KG1 (cell line): Measurements from ENCODE around the gene CINP.
"Not testable (repeated sequence)": the region's sequence is repeated elsewhere in the genome, so short reads cannot be mapped to it uniquely, and the experiment has no call there.

Experiments used
- DNase-seq: peaks from one replicate; lab custom pipeline; 2025; lab: John Stamatoyannopoulos, UW

Gene CINP

GRCh38 chr14:102320671-102321455, 41.8 kb downstream of the CINP start:
- DNase-seq = no peak

GRCh38 chr14:102320033-102320660, 42.5 kb downstream of the CINP start:
- DNase-seq = peak; percentile 15

DNA sequence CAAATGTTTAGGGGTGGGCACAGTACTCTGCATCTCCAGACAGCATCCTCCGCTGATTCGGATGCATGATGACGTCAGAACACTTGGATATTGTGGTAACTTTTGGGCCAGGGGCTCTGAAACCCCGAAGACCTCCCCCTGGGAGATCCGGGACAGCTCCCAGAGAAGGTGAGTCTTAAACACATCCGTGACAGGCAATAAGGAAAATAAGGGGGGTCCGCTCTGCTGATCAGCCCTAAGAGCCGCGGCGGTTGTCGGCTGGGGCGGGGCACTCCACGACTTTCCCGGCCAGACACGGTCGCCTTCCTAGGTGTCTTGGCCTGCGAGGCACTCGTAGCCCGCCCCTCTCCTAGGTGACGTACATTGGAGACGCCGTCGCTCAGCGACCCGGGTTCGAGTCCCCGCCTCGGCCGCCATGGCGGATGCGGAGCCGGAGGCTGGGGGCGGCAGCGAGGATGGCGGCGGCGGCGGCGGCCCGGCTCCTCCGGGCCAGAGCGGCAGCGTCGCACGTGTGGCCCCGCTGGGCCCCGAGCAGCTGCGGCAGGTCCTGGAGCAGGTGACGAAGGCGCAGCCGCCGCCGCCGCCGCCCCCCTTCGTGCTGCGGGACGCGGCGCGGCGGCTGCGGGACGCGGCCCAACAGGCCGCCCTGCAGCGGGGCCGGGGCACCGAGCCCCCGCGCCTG, 43.2 kb downstream of the CINP start, which contains the start of gene ZNF839:
ZNF839 (plus strand) TSS at position 396 of the 682 bp plus-strand sequence; CDS start at position 416, 20 bp downstream.
- peak; percentile 73 for DNase-seq

DNA sequence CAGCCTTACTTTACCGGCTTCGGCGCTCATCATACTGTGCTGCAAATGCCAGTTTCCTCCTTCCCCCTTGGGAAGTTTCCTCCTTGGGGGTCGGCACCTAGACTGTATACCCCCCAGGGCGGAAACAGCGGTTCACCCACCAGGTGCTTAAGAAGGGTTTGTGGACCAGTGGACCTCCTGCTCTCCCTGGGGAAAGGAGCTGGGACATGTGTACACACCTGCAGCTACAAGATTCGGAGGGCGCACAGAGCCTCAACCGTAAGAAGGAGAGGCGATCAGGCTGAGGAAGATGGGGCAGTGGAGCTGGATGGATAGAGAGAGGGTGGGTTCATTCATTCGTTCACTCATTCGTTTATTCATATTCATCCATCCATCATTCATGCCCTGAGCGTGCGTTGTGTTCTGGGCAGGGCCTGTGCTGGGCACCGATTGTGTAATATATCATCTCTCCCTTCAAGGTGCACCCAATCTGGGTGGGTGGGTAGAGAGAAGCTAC, 43.9 kb downstream of the CINP start:
- DNase-seq = no peak

- DNase-seq = no peak
These were observed 45.0 kb downstream of the CINP start for GRCh38 chr14:102317564-102318248.

GRCh38 chr14:102316743-102317563, 45.7 kb downstream of the CINP start:
- peak; percentile 85 for DNase-seq

GRCh38 chr14:102316338-102316742, 46.4 kb downstream of the CINP start:
- no peak for DNase-seq

- no peak for DNase-seq
These were observed 47.6 kb downstream of the CINP start for GRCh38 chr14:102315121-102315520.

- peak; percentile 75 for DNase-seq
These were observed 48.3 kb downstream of the CINP start for GRCh38 chr14:102314242-102315011.

DNA sequence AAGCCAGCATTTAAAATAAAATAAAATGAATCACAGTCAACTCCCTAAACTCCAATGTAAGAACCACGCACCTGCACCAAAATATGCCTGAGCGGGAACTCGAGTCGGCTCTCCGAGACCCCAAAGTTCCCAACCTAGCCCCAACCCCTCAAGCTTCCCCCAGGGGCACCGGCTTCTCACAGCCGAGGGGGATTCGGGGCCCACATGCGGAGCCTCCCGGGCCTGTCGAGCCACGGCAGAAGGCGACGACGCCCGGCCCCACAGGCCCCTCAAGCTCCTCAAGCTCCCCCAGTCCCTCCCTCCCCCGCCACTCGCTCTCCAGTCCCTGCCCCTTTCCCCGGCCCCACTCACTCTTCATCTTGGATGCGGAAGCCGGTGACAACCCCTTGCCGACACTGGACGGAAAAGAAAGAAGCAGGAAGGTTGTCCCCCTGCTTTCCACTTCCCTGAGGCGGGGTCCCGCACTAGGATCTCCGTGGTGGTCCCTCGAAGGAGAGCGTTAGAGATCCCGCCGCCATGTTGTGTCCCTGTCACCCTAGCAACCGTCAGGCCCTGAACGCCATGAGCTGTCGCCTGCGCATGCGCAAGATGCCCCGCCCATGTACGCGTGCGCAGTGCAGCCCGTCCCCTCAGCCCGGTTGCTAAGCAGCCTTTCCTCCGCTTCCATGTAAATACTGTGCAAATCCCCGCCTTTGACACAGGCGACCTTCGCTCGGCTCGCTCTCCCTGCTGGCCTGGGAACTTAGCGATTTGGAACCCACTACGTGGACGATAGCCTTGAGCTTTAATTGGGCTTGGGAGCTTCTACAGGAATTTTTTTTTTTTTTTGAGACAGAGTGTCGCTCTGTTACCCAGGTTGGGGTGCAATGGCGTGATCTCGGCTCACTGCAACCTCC, 57.8 kb downstream of the CINP start, which contains the start of gene MOK:
MOK (minus strand) TSS at position 554 of the 896 bp plus-strand sequence; CDS start at position 358, 196 bp downstream.
- DNase-seq = peak; percentile 92

- DNase-seq = no peak
These were observed 59.0 kb downstream of the CINP start for GRCh38 chr14:102303664-102304063.

- DNase-seq = not testable (repeated sequence)
These were observed 64.2 kb downstream of the CINP start for GRCh38 chr14:102298303-102299070.
